Heart left ventricle (tissue), 16 donors: ENCODE measurements around the gene KCP. TPM values are rescaled to one million over a fixed set of nuclear protein-coding genes. Genes with fewer than 3 reads are reported as not detected.
A peak's percentile ranks its signal among the peaks of the same experiment; 100 is the strongest.

Source experiments
- ATAC-seq, 4 donors: fragments of 200-7000 bp; cut with Tn5 transposase; one replicate each; pipeline ENCODE4 v1.9.1; 2020 to 2022; ENCODE audit warnings: moderate library complexity in 4 of 4, mild to moderate bottlenecking in 3 of 4, moderate number of reproducible peaks in 1 of 4
- DNase-seq, 5 donors: peaks; one replicate each; pipeline ENCODE4 v3.0.0-alpha.2; 2020
- H3K27ac ChIP-seq, 12 donors: fragments of 200-600 bp; sonication (generic) in 4 of 12; one replicate each; pipeline versions ENCODE4 v1.5.0 to v1.8.0; 2016 to 2022; ENCODE audit warnings: mild to moderate bottlenecking in 2 of 12
- H3K27me3 ChIP-seq, 9 donors: fragments of 200-600 bp; sonication (generic) in 2 of 9; one replicate each; pipeline versions ENCODE4 v1.5.1 to v1.8.0; 2016 to 2022; ENCODE audit warnings: mild to moderate bottlenecking in 3 of 9
- H3K36me3 ChIP-seq, 9 donors: fragments of 200-600 bp; sonication (generic) in 2 of 9; one replicate each; pipeline versions ENCODE4 v1.5.0 to v1.8.0; 2018 to 2022; ENCODE audit warnings: mild to moderate bottlenecking in 2 of 9
- H3K4me1 ChIP-seq, 12 donors: fragments of 200-600 bp; sonication (generic) in 4 of 12; one replicate each; pipeline versions ENCODE4 v1.5.0 to v1.8.0; 2016 to 2022; ENCODE audit warnings: mild to moderate bottlenecking in 3 of 12
- H3K4me3 ChIP-seq, 12 donors: fragments of 200-600 bp; sonication (generic) in 4 of 12; one replicate each; pipeline versions ENCODE4 v1.5.0 to v1.8.0; 2017 to 2022; ENCODE audit warnings: mild to moderate bottlenecking in 9 of 12, moderate library complexity in 4 of 12
- H3K9me3 ChIP-seq, 12 donors: fragments of 200-600 bp; sonication (generic) in 4 of 12; one replicate each; pipeline versions ENCODE4 v1.5.0 to v1.8.0; 2016 to 2022; ENCODE audit warnings: mild to moderate bottlenecking in 1 of 12
- CTCF ChIP-seq, 12 donors: fragments of 200-600 bp; sonication (generic) in 4 of 12; IDR thresholded peaks; one replicate each; pipeline versions ENCODE4 v1.5.0 to v1.8.0; 2018 to 2022; ENCODE audit warnings: antibody characterized with exemption in 12 of 12, mild to moderate bottlenecking in 5 of 12
- POLR2A ChIP-seq, 2 donors: fragments of 450-650 bp; IDR thresholded peaks; one replicate each; pipeline ENCODE4 v1.6.1; 2017; ENCODE audit warnings: antibody characterized with exemption in 2 of 2, mild to moderate bottlenecking in 2 of 2, moderate library complexity in 2 of 2
- WGBS, 4 donors: extraction: QIAGEN DNeasy Blood & Tissue Kit in 2 of 4; methylation state at CpG; one replicate each; pipeline versions ENCODE4 v1.1.5 to v1.1.7; 2013 to 2018; 5-methylcytosine and 5-hydroxymethylcytosine counted together
- intact Hi-C, 10 donors: fragments of 100-400 bp; cut with DNase I; formaldehyde crosslinking; loops; one replicate each; pipeline versions ENCODE4 v1.11.1 to v1.14.2; 2022
- polyA plus RNA-seq, 2 donors: library from polyadenylated mRNA; stranded (reverse); fragments of 200-250 nt; gene quantifications; one replicate each; pipeline ENCODE4 v1.2.3, GENCODE V29; 2013
- total RNA-seq, 9 donors: library from RNA; depleted of rRNA in 2 of 9; stranded (reverse); fragments of >200 nt in 2 of 9; fragmentation: NEBNext Ultra II Directional in 3 of 9; extraction: Animal tissue kit (Norgen Biotek cat#: 25700) in 3 of 9; gene quantifications; one replicate each; pipeline versions ENCODE4 v1.1.0 to v1.2.4, GENCODE V29; 2016 to 2023
- donor health status: ischemic (EF 13 %, LVEDD 7.1; RV severe dilation, severe dysfunction).
- donor health status: healthy with polysubstance abuse.
- donor health status: DM: no; HTN: yes; CAD: no.
- donor health status: DM: no; HTN: no; CAD: no.
- donor health status: ischemic (EF 25% LVEDD 6.9; RV normal size, moderate dysfunction).
- donor health status: ischemic (EF 25% LVEDD 5.7; RV mildly dilated, moderate dysfunction).
- donor health status: healthy.
- donor health status: DM: yes; HTN: yes; CAD: no.
- donor health status: ischemic (EF 35%, LVEDD 5.7; RV mildly dilated, moderate dysfunction).
- donor health status: nonischemic (EF 11% LVEDD 7.7; RV severe dilation, severe dysfunction).
- donor health status: DM: yes; HTN: yes; CAD: no.
- donor health status: PGD.
- donor health status: ischemic (EF 29% LVEDD 5.4; RV normal size, mild dysfunction).
- donor health status: nonischemic (EF 23%, LVEDD 6.1; RV moderate dilation, normal function).

KCP gene
- total and polyA plus RNA-seq, 11 donors, result 0.14 to 1.3 (median 0.29) TPM; not detected in 1

- peak overlapping the region in 10 of 12 donors; percentile 7 to 47 (median 36) for H3K4me3 ChIP-seq
- intact Hi-C loops, result loop anchor here in 4 of 10 donors (5.0 to 10.0 kb wide), 3 partner anchors 36 to 86 kb away; partner anchors contain the start of gene CCDC136 (in 4 of the 4)
- TF ChIP-seq CTCF (IDR thresholded peaks at IDR 0.05), result no peak
- TF ChIP-seq POLR2A (IDR thresholded peaks at IDR 0.05), result peak in 1 of 2 donors; percentile 41
- peak; percentile 50 to 74 (median 55) for ATAC-seq
- no peaks in the 10 kb centered on the region for H3K9me3 ChIP-seq
- 51 to 58% (median 54%) methylated on average over 10 of the region's 10 CpGs for WGBS, 4 donors
- H3K27me3 ChIP-seq, result peaks cover 0 to 31% (median 0%) of the 10 kb centered on the region in 9 donors
- peak in 4 of 5 donors; percentile 80 to 91 (median 85) for DNase-seq
- H3K36me3 ChIP-seq, result no peaks in the 10 kb centered on the region
- peaks cover 0 to 54% (median 32%) of the 10 kb centered on the region in 12 donors for H3K4me1 ChIP-seq
- H3K27ac ChIP-seq, result peak overlapping the region; percentile 77 to 100 (median 96)
Measured at GRCh38 chr7:128827971-128828711, 82.4 kb downstream of the KCP start.

- ATAC-seq (peak; percentile 68 to 75 (median 72)), DNase-seq (peak in 4 of 5 donors; percentile 70 to 87 (median 78))
- no peak for TF ChIP-seq POLR2A (IDR thresholded peaks at IDR 0.05)
- no peak for TF ChIP-seq CTCF (IDR thresholded peaks at IDR 0.05)
- H3K4me3 ChIP-seq, result peak overlapping the region in 10 of 12 donors; percentile 7 to 47 (median 36)
- 43 to 67% (median 60%) methylated on average over 12 to 17 of the region's 17 CpGs for WGBS, 4 donors
- peaks cover 0 to 27% (median 0%) of the 10 kb centered on the region in 9 donors for H3K27me3 ChIP-seq
- peaks cover 0 to 46% (median 25%) of the 10 kb centered on the region in 12 donors for H3K4me1 ChIP-seq
- H3K36me3 ChIP-seq, result no peaks in the 10 kb centered on the region
- peak overlapping the region; percentile 70 to 100 (median 96) for H3K27ac ChIP-seq
- intact Hi-C loops, result loop anchor here in 4 of 10 donors (5.0 to 10.0 kb wide), 3 partner anchors 35 to 85 kb away; partner anchors contain the start of gene CCDC136 (in 4 of the 4)
- H3K9me3 ChIP-seq, result no peaks in the 10 kb centered on the region
Measured at GRCh38 chr7:128827248-128827958, 83.1 kb downstream of the KCP start.

GRCh38 chr7:128826916-128827247 lies 83.6 kb downstream of the KCP start:
- no peaks in the 10 kb centered on the region for H3K36me3 ChIP-seq
- intact Hi-C loops, result loop anchor here in 4 of 10 donors (5.0 to 10.0 kb wide), 3 partner anchors 35 to 85 kb away; partner anchors contain the start of gene CCDC136 (in 4 of the 4)
- TF ChIP-seq CTCF (IDR thresholded peaks at IDR 0.05) (no peak), POLR2A (IDR thresholded peaks at IDR 0.05) (no peak)
- peaks cover 0 to 41% (median 20%) of the 10 kb centered on the region in 12 donors for H3K4me1 ChIP-seq
- peaks cover 0 to 25% (median 0%) of the 10 kb centered on the region in 9 donors for H3K27me3 ChIP-seq
- no peaks in the 10 kb centered on the region for H3K9me3 ChIP-seq
- peak overlapping the region; percentile 70 to 100 (median 96) for H3K27ac ChIP-seq
- 52 to 79% (median 69%) methylated on average over 1 of the region's 1 CpG for WGBS, 4 donors
- H3K4me3 ChIP-seq, result peak overlapping the region in 3 of 12 donors; percentile 6 to 47 (median 11)
- ATAC-seq, result no peak
- DNase-seq, result peak in 1 of 5 donors; percentile 32

Other genes starting within 250 kb of the KCP start
- 1 to 10 TPM in 7 of 9 donors, under 1 TPM in 2; 0.31 to 4.0 (median 2.1) TPM for gene GARIN1A, start 238.4 kb downstream of the KCP start, total RNA-seq
- gene GARIN1A, start 238.4 kb downstream of the KCP start, polyA plus RNA-seq, result 1 to 10 TPM in 1 of 2 donors, under 1 TPM in 1; 0.57 to 4.6 TPM
- 100 to 1,000 TPM; 172 to 689 (median 257) TPM for gene CALU, start 171.3 kb downstream of the KCP start, total RNA-seq
- gene CALU, start 171.3 kb downstream of the KCP start, polyA plus RNA-seq, result 100 to 1,000 TPM in 1 of 2 donors, 10 to 100 TPM in 1; 51.4 to 634 TPM
- gene OPN1SW, start 134.9 kb downstream of the KCP start, total RNA-seq, result not detected
- not detected for gene OPN1SW, start 134.9 kb downstream of the KCP start, polyA plus RNA-seq
- 10 to 100 TPM in 6 of 9 donors, 1 to 10 TPM in 3; 6.4 to 22.8 (median 10.4) TPM for gene CCDC136, start 118.7 kb downstream of the KCP start, total RNA-seq
- 10 to 100 TPM in 1 of 2 donors, 1 to 10 TPM in 1; 9.0 to 13.9 TPM for gene CCDC136, start 118.7 kb downstream of the KCP start, polyA plus RNA-seq
- gene FLNC, start 80.3 kb downstream of the KCP start, total RNA-seq, result 1,000 to 10,000 TPM in 6 of 9 donors, 100 to 1,000 TPM in 3; 721 to 3,687 (median 1,170) TPM
- gene FLNC, start 80.3 kb downstream of the KCP start, polyA plus RNA-seq, result 1,000 to 10,000 TPM in 1 of 2 donors, 100 to 1,000 TPM in 1; 399 to 1,654 TPM
- gene ATP6V1F, start 47.9 kb downstream of the KCP start, total RNA-seq, result 100 to 1,000 TPM in 7 of 9 donors, 10 to 100 TPM in 2; 91.6 to 165 (median 121) TPM
- gene ATP6V1F, start 47.9 kb downstream of the KCP start, polyA plus RNA-seq, result 100 to 1,000 TPM; 137 to 198 TPM
- 10 to 100 TPM in 1 of 9 donors, 1 to 10 TPM in 8; 1.2 to 15.4 (median 1.8) TPM for gene IRF5, start 27.2 kb upstream of the KCP start, total RNA-seq
- gene IRF5, start 27.2 kb upstream of the KCP start, polyA plus RNA-seq, result 1 to 10 TPM; 1.2 to 2.0 TPM
- gene TNPO3, start 144.4 kb upstream of the KCP start, total RNA-seq, result 10 to 100 TPM; 25.3 to 42.4 (median 32.8) TPM
- gene TNPO3, start 144.4 kb upstream of the KCP start, polyA plus RNA-seq, result 10 to 100 TPM; 11.0 to 31.1 TPM
- gene TSPAN33, start 234.0 kb upstream of the KCP start, total RNA-seq, result 10 to 100 TPM in 4 of 9 donors, 1 to 10 TPM in 5; 4.9 to 21.5 (median 8.9) TPM
- 1 to 10 TPM; 3.0 to 5.6 TPM for gene TSPAN33, start 234.0 kb upstream of the KCP start, polyA plus RNA-seq